IMR-90 (cell line): ENCODE results near the gene TBX20. TPM values are rescaled to one million over a fixed set of nuclear protein-coding genes. Genes with fewer than 3 reads are reported as not detected.

Experiments
- ATAC-seq: fragments of 200-7000 bp; cut with Tn5 transposase; 2 replicates; pipeline ENCODE4 v1.9.1; 2020; ENCODE audit warnings: low read depth, mild to moderate bottlenecking, moderate library complexity
- BruUV-seq: library from RNA; stranded (reverse); fragments of 400-500 nt; replicated peaks from 2 replicates; lab custom pipeline; 2021; lab: Mats Ljungman, UMichigan
- CTCF ChIA-PET: fragments of 300-600 bp; formaldehyde crosslinking; extraction: SDS; loops from one replicate; lab custom pipeline; 2021; ENCODE audit warnings: antibody characterized with exemption; lab: Yijun Ruan, JAX
- POLR2A ChIA-PET: fragments of 300-600 bp; sonication (Branson Sonifier 250); formaldehyde crosslinking; loops from one replicate; lab custom pipeline; 2022; ENCODE audit warnings: antibody characterized with exemption; ENCODE audit not compliant: unreplicated experiment; lab: Charles Lee
- DNase-seq: peaks from one replicate; pipeline ENCODE4 v3.0.0; 2013
- H2AFZ ChIP-seq: replicated peaks from 2 replicates; pipeline ENCODE3; 2013; ENCODE audit warnings: low read length, mild to moderate bottlenecking; ENCODE audit not compliant: poor library complexity
- H2AK5ac ChIP-seq: 2 replicates; pipeline ENCODE4 v1.6.1; 2013; ENCODE audit warnings: low read depth, low read length, inconsistent platforms
- H2AK9ac ChIP-seq: replicated peaks from 2 replicates; pipeline ENCODE3; 2013; ENCODE audit warnings: mild to moderate bottlenecking, low read depth, low read length, moderate library complexity; ENCODE audit not compliant: poor library complexity
- H2BK120ac ChIP-seq: 2 replicates; pipeline ENCODE4 v1.6.1; 2013; ENCODE audit warnings: low read depth, low read length, inconsistent platforms
- H2BK15ac ChIP-seq: 3 replicates; pipeline ENCODE4 v1.6.1; 2013; ENCODE audit warnings: low read depth, low read length, inconsistent platforms
- H2BK20ac ChIP-seq: 2 replicates; pipeline ENCODE4 v1.6.1; 2013; ENCODE audit warnings: low read depth, mild to moderate bottlenecking, inconsistent platforms, low read length, moderate library complexity
- H2BK5ac ChIP-seq: 2 replicates; pipeline ENCODE4 v1.6.1; 2013; ENCODE audit warnings: mild to moderate bottlenecking, low read depth, low read length, inconsistent platforms; ENCODE audit not compliant: poor library complexity, severe bottlenecking
- H3K14ac ChIP-seq: replicated peaks from 2 replicates; pipeline ENCODE4 v1.6.1; 2013; ENCODE audit warnings: low read depth, low read length, inconsistent platforms
- H3K18ac ChIP-seq: 2 replicates; pipeline ENCODE4 v1.6.1; 2013; ENCODE audit warnings: low read depth, low read length, control low read depth
- H3K23ac ChIP-seq: 2 replicates; pipeline ENCODE4 v1.6.1; 2013; ENCODE audit warnings: low read depth, low read length, inconsistent platforms
- H3K27ac ChIP-seq: 2 replicates; pipeline ENCODE4 v1.5.1; 2013; ENCODE audit warnings: mild to moderate bottlenecking, control low read depth, low read length; ENCODE audit not compliant: insufficient read depth
- H3K27me3 ChIP-seq: 2 replicates; pipeline ENCODE4 v1.6.1; 2013; ENCODE audit warnings: low read length; ENCODE audit not compliant: control insufficient read depth, insufficient read depth
- H3K36me3 ChIP-seq: 2 replicates; pipeline ENCODE4 v1.6.1; 2013; ENCODE audit warnings: low read length, mixed read lengths; ENCODE audit not compliant: control insufficient read depth, insufficient read depth
- H3K4ac ChIP-seq: 2 replicates; pipeline ENCODE4 v1.6.1; 2013; ENCODE audit warnings: low read depth, low read length, inconsistent platforms
- H3K4me1 ChIP-seq: 2 replicates; pipeline ENCODE4 v1.6.1; 2013; ENCODE audit warnings: low read length, mixed read lengths; ENCODE audit not compliant: control insufficient read depth, insufficient read depth
- H3K4me2 ChIP-seq: 2 replicates; pipeline ENCODE4 v1.6.1; 2013; ENCODE audit warnings: low read depth, mild to moderate bottlenecking, control low read depth, low read length, moderate library complexity
- H3K4me3 ChIP-seq: 2 replicates; pipeline ENCODE4 v1.5.1; 2013; ENCODE audit warnings: low read depth, mild to moderate bottlenecking, control low read depth, low read length, moderate library complexity; ENCODE audit not compliant: insufficient read depth
- H3K56ac ChIP-seq: 2 replicates; pipeline ENCODE4 v1.6.1; 2013; ENCODE audit warnings: low read length, inconsistent platforms; ENCODE audit not compliant: insufficient read depth; ENCODE audit errors: extremely low read depth
- H3K79me1 ChIP-seq, 2 experiments: 2 replicates each; pipeline ENCODE4 v1.6.1; 2013; ENCODE audit warnings: low read length in 2 of 2, inconsistent platforms in 1 of 2, low read depth in 1 of 2
- H3K9ac ChIP-seq: 2 replicates; pipeline ENCODE4 v1.6.1; 2013; ENCODE audit warnings: low read depth, low read length, control low read depth
- H3K9me1 ChIP-seq: 2 replicates; pipeline ENCODE4 v1.6.1; 2013; ENCODE audit warnings: low read length, inconsistent platforms; ENCODE audit not compliant: insufficient read depth
- H3K9me3 ChIP-seq: 2 replicates; pipeline ENCODE4 v1.6.1; 2013; ENCODE audit warnings: low read length; ENCODE audit not compliant: control insufficient read depth, insufficient read depth
- H4K20me1 ChIP-seq: 2 replicates; pipeline ENCODE4 v1.6.1; 2013; ENCODE audit warnings: low read length, inconsistent platforms; ENCODE audit not compliant: insufficient read depth
- H4K5ac ChIP-seq: 2 replicates; pipeline ENCODE4 v1.6.1; 2013; ENCODE audit warnings: mild to moderate bottlenecking, low read depth, low read length, control low read depth
- H4K8ac ChIP-seq, 2 experiments: 2 replicates each; pipeline ENCODE4 v1.6.1; 2013; ENCODE audit warnings: low read depth in 2 of 2, low read length in 2 of 2, control low read depth in 1 of 2, inconsistent platforms in 1 of 2
- H4K91ac ChIP-seq: 2 replicates; pipeline ENCODE4 v1.6.1; 2013; ENCODE audit warnings: low read depth, low read length, inconsistent platforms; ENCODE audit not compliant: insufficient read depth
- BHLHE40 ChIP-seq: fragments of 150-350 bp; IDR thresholded peaks from 2 replicates; pipeline ENCODE4 v1.6.1; 2016; ENCODE audit warnings: mild to moderate bottlenecking, low read depth, low read length
- CEBPB ChIP-seq: IDR thresholded peaks from 2 replicates; pipeline ENCODE4 v1.6.1; 2012; ENCODE audit warnings: low read depth, low read length, improper control_type of control experiment
- CHD1 ChIP-seq: IDR thresholded peaks from 2 replicates; pipeline ENCODE4 v1.6.1; 2012; ENCODE audit warnings: low read depth, low read length, improper control_type of control experiment
- FOS ChIP-seq: fragments of 150-350 bp; IDR thresholded peaks from 2 replicates; pipeline ENCODE4 v1.6.1; 2016; ENCODE audit warnings: low read depth, low read length
- MAFK ChIP-seq: IDR thresholded peaks from 2 replicates; pipeline ENCODE4 v1.6.1; 2012; ENCODE audit warnings: low read depth, low read length, improper control_type of control experiment
- MAZ ChIP-seq: IDR thresholded peaks from 2 replicates; pipeline ENCODE4 v1.6.1; 2012; ENCODE audit warnings: low read depth, mild to moderate bottlenecking, low read length, improper control_type of control experiment, moderate library complexity, borderline replicate concordance
- NFE2L2 ChIP-seq: fragments of 150-350 bp; IDR thresholded peaks from 2 replicates; pipeline ENCODE4 v1.6.1; 2016; ENCODE audit warnings: low read depth, mild to moderate bottlenecking, low read length
- POLR2A ChIP-seq: IDR thresholded peaks from 2 replicates; pipeline ENCODE4 v1.6.1; 2012; ENCODE audit warnings: mild to moderate bottlenecking, low read depth, low read length
- RAD21 ChIP-seq: IDR thresholded peaks from 2 replicates; pipeline ENCODE4 v1.6.1; 2012; ENCODE audit warnings: low read length, improper control_type of control experiment
- RCOR1 ChIP-seq: IDR thresholded peaks from 2 replicates; pipeline ENCODE4 v1.6.1; 2012; ENCODE audit warnings: mild to moderate bottlenecking, low read length, improper control_type of control experiment; ENCODE audit not compliant: insufficient replicate concordance
- RFX5 ChIP-seq: IDR thresholded peaks from 2 replicates; pipeline ENCODE4 v1.8.0; 2012; ENCODE audit warnings: low read depth, mild to moderate bottlenecking, low read length, moderate library complexity
- SMC3 ChIP-seq: fragments of 150-350 bp; IDR thresholded peaks from 2 replicates; pipeline ENCODE4 v1.6.1; 2016; ENCODE audit warnings: low read depth, mild to moderate bottlenecking, antibody characterized with exemption, low read length, moderate library complexity
- WGBS, 2 experiments: methylation state at CpG; one replicate each; pipeline versions ENCODE4 v1.1.5 to v1.1.7; 2013; ENCODE audit warnings: missing lambda C conversion rate in 2 of 2; ENCODE audit not compliant: insufficient read length in 1 of 2; ENCODE audit errors: extremely low coverage in 2 of 2; 5-methylcytosine and 5-hydroxymethylcytosine counted together
- dilution Hi-C: fragments of 300-500 bp; cut with HindIII; formaldehyde crosslinking; loops from one replicate; pipeline ENCODE4 v1.14.3; 2018; ENCODE audit warnings: low sequenced_read_pairs; ENCODE audit not compliant: unreplicated experiment
- in situ Hi-C: fragments of 300-500 bp; cut with MboI; formaldehyde crosslinking; loops from 3 replicates; pipeline ENCODE4 v1.14.3; 2019; ENCODE audit warnings: low sequenced_read_pairs, inconsistent platforms, mixed read lengths
- intact Hi-C: fragments of 100-400 bp; cut with micrococcal nuclease; formaldehyde crosslinking; loops from 2 replicates; pipeline ENCODE4 v1.10.0; 2022
- polyA plus RNA-seq, 3 experiments: library from polyadenylated mRNA; depleted of rRNA; stranded (reverse); fragments of >200 nt; gene quantifications; 2 replicates each; pipeline ENCODE4 v1.2.3, GENCODE V29; 2012; ENCODE audit warnings: low replicate concordance in 1 of 3
- total RNA-seq: library from RNA; depleted of rRNA; stranded (reverse); fragments of >200 nt; gene quantifications from 2 replicates; pipeline ENCODE4 v1.2.3, GENCODE V29; 2012
- TF ChIP-seq, protein P1 (sequence below): conservative IDR thresholded peaks from 2 replicates; pipeline ENCODE4 v1.5.1; 2012; ENCODE audit warnings: mild to moderate bottlenecking, low read depth, low read length, improper control_type of control experiment
- TF ChIP-seq, protein P2 (sequence below): fragments of 150-350 bp; IDR thresholded peaks from 2 replicates; pipeline ENCODE4 v1.6.1; 2017; ENCODE audit warnings: mild to moderate bottlenecking, antibody characterized with exemption, low read length, low read depth
- TF ChIP-seq, protein P3 (sequence below): fragments of 150-350 bp; IDR thresholded peaks from 2 replicates; pipeline ENCODE4 v1.6.1; 2016; ENCODE audit warnings: low read depth, mild to moderate bottlenecking, low read length, moderate library complexity, borderline replicate concordance

The TBX20 gene
- total and polyA plus RNA-seq, 2 of the 4 experiments (the other 2 are of a cell fraction): 0.15 to 0.36 TPM

DNA sequence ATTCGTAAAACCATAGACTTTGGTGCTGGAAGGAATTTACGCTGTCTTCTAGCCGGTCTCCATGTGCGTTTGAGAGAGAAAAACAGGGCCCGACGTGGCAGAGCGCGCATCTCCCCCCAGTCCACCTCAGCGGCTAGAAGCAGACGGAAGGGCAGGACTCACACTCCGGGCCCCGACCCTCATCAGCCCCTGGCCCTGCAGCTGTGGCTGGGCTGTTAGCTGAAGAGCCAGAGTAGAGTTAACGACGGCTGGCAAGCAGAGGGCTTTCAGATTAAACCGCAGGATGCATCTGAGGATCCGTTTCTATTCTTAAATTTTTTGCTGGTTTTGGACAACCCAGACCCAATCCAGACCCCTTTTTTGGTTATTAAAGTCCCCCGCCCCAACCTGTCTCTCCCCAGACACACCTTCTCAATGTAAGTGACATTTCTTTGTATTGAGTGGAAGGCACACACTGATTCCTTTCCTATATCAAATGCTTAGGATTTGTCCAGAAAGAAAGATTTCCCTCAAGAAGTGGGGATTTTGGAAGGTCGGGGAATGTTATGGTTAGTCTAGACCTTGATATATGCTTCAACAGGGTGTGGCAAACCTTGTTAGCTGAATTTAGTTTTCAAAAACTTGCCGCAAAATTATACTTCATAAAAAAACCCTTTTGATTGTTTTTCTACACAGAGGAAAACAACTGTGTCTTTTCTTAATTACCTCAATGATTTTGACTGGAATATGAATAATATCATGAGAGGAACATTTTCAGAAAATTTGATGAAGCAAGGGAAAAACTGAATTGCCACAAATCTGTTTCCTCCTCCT lies 1.7 kb upstream of the TBX20 start:
- Histone ChIP-seq H2BK120ac (no peak overlapping the region), H2AFZ (no peak overlapping the region), H3K9me3 (peaks cover 21% of the 10 kb centered on the region; the same call in 1 of the 2 replicates), H3K4me2 (no peak overlapping the region), H2BK5ac (no peak overlapping the region), H3K4ac (no peak overlapping the region), H3K23ac (no peak overlapping the region), H3K4me3 (no peak overlapping the region), H4K5ac (no peak overlapping the region), H3K79me1 (no peaks in the 10 kb centered on the region), H4K20me1 (no peaks in the 10 kb centered on the region), H3K36me3 (no peaks in the 10 kb centered on the region), H2AK9ac (no peak overlapping the region), H4K8ac (no peak overlapping the region), H3K4me1 (no peaks in the 10 kb centered on the region), H4K91ac (no peak overlapping the region), H2BK15ac (no peak overlapping the region), H3K9me1 (no peaks in the 10 kb centered on the region), H3K14ac (no peak overlapping the region), H2BK20ac (no peak overlapping the region), H3K9ac (no peak overlapping the region), H2AK5ac (no peak overlapping the region), H3K27me3 (peaks cover 88% of the 10 kb centered on the region), H3K27ac (no peak overlapping the region), H3K56ac (no peak overlapping the region), H3K18ac (no peak overlapping the region)
- POLR2A ChIA-PET: no interaction called here
- 0% methylated on average over 6 of the region's 19 CpGs; no CpG with 5 or more reads in 1 of the 2 experiments for WGBS, 2 experiments
- dilution Hi-C loops (no loop called here), intact Hi-C loops (no loop called here), in situ Hi-C loops (no loop called here)
- CTCF ChIA-PET: no interaction called here
- DNase-seq (no peak), ATAC-seq (no peak)
- BruUV-seq: no TSS peak
- TF ChIP-seq FOS (no peak), MAFK (no peak), BHLHE40 (no peak), NFE2L2 (no peak), POLR2A (no peak), SMC3 (no peak), CEBPB (no peak), RCOR1 (no peak), RFX5 (no peak), MAZ (no peak), RAD21 (no peak), CHD1 (no peak)
- TF ChIP-seq, protein P1, sequence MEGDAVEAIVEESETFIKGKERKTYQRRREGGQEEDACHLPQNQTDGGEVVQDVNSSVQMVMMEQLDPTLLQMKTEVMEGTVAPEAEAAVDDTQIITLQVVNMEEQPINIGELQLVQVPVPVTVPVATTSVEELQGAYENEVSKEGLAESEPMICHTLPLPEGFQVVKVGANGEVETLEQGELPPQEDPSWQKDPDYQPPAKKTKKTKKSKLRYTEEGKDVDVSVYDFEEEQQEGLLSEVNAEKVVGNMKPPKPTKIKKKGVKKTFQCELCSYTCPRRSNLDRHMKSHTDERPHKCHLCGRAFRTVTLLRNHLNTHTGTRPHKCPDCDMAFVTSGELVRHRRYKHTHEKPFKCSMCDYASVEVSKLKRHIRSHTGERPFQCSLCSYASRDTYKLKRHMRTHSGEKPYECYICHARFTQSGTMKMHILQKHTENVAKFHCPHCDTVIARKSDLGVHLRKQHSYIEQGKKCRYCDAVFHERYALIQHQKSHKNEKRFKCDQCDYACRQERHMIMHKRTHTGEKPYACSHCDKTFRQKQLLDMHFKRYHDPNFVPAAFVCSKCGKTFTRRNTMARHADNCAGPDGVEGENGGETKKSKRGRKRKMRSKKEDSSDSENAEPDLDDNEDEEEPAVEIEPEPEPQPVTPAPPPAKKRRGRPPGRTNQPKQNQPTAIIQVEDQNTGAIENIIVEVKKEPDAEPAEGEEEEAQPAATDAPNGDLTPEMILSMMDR: no peak
- TF ChIP-seq, protein P2, sequence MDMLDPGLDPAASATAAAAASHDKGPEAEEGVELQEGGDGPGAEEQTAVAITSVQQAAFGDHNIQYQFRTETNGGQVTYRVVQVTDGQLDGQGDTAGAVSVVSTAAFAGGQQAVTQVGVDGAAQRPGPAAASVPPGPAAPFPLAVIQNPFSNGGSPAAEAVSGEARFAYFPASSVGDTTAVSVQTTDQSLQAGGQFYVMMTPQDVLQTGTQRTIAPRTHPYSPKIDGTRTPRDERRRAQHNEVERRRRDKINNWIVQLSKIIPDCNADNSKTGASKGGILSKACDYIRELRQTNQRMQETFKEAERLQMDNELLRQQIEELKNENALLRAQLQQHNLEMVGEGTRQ: no peak
- TF ChIP-seq, protein P3, sequence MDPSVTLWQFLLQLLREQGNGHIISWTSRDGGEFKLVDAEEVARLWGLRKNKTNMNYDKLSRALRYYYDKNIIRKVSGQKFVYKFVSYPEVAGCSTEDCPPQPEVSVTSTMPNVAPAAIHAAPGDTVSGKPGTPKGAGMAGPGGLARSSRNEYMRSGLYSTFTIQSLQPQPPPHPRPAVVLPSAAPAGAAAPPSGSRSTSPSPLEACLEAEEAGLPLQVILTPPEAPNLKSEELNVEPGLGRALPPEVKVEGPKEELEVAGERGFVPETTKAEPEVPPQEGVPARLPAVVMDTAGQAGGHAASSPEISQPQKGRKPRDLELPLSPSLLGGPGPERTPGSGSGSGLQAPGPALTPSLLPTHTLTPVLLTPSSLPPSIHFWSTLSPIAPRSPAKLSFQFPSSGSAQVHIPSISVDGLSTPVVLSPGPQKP: no peak
